Osteoblast (primary cell): ENCODE results near the gene ISCA1. TPM values are rescaled to one million over a fixed set of nuclear protein-coding genes. Genes with fewer than 3 reads are reported as not detected.

ENCODE experiments used
- DNase-seq: peaks from one replicate; pipeline ENCODE4 v3.0.0; 2011; ENCODE audit warnings: low spot score, mixed read lengths; ENCODE audit not compliant: insufficient read length; ENCODE audit errors: missing footprints
- H2AFZ ChIP-seq: 2 replicates; pipeline ENCODE4 v1.6.0; 2011; ENCODE audit warnings: mild to moderate bottlenecking, low read length
- H3K27ac ChIP-seq: 2 replicates; pipeline ENCODE4 v1.5.1; 2011; ENCODE audit warnings: mild to moderate bottlenecking, low read depth, low read length, moderate library complexity
- H3K27me3 ChIP-seq: 2 replicates; pipeline ENCODE4 v1.6.0; 2012; ENCODE audit warnings: mild to moderate bottlenecking, control low read depth, inconsistent platforms, low read length, moderate library complexity; ENCODE audit not compliant: insufficient read depth
- H3K36me3 ChIP-seq: 2 replicates; pipeline ENCODE4 v1.5.1; 2011; ENCODE audit warnings: mild to moderate bottlenecking, low read length, control low read depth, moderate library complexity; ENCODE audit not compliant: insufficient read depth
- H3K4me1 ChIP-seq: 2 replicates; pipeline ENCODE4 v1.5.1; 2011; ENCODE audit warnings: mild to moderate bottlenecking, low read length, control low read depth, moderate library complexity; ENCODE audit not compliant: insufficient read depth
- H3K4me2 ChIP-seq: 2 replicates; pipeline ENCODE4 v1.6.0; 2011; ENCODE audit warnings: mild to moderate bottlenecking, low read length; ENCODE audit not compliant: insufficient read depth
- H3K4me3 ChIP-seq: fragments of 200-600 bp; sonication (generic); 3 replicates; pipeline ENCODE4 v1.5.1; 2012; ENCODE audit warnings: mild to moderate bottlenecking, low read length, inconsistent platforms; ENCODE audit not compliant: insufficient read depth
- H3K79me2 ChIP-seq: 2 replicates; pipeline ENCODE4 v1.6.0; 2012; ENCODE audit warnings: mild to moderate bottlenecking, low read length, control low read depth, inconsistent platforms; ENCODE audit not compliant: insufficient read depth
- H3K9me3 ChIP-seq: 2 replicates; pipeline ENCODE4 v1.5.1; 2011; ENCODE audit warnings: low read depth, low read length, control low read depth
- H4K20me1 ChIP-seq: 2 replicates; pipeline ENCODE4 v1.6.0; 2012; ENCODE audit warnings: mild to moderate bottlenecking, low read length, control low read depth; ENCODE audit not compliant: insufficient read depth
- total RNA-seq: library from RNA; depleted of rRNA; stranded (reverse); fragments of >200 nt; gene quantifications from 2 replicates; pipeline ENCODE4 v1.2.3, GENCODE V29; 2012
- TF ChIP-seq, protein P1 (sequence below): IDR thresholded peaks from 2 replicates; pipeline ENCODE4 v1.5.1; 2011; ENCODE audit warnings: mild to moderate bottlenecking, low read depth, low read length, moderate library complexity; ENCODE audit errors: extremely low read depth

Gene ISCA1
- total RNA-seq, 1 donor: 34.7 TPM

- Histone ChIP-seq H3K27me3 (no peaks in the 10 kb centered on the region), H3K4me3 (peak overlapping the region; percentile 42), H4K20me1 (no peaks in the 10 kb centered on the region), H3K4me1 (no peaks in the 10 kb centered on the region), H3K27ac (no peak overlapping the region), H3K9me3 (no peaks in the 10 kb centered on the region), H3K4me2 (peak overlapping the region; percentile 68), H3K36me3 (no peaks in the 10 kb centered on the region), H3K79me2 (no peaks in the 10 kb centered on the region), H2AFZ (peak overlapping the region; percentile 52)
- DNase-seq: no peak
- TF ChIP-seq, protein P1, sequence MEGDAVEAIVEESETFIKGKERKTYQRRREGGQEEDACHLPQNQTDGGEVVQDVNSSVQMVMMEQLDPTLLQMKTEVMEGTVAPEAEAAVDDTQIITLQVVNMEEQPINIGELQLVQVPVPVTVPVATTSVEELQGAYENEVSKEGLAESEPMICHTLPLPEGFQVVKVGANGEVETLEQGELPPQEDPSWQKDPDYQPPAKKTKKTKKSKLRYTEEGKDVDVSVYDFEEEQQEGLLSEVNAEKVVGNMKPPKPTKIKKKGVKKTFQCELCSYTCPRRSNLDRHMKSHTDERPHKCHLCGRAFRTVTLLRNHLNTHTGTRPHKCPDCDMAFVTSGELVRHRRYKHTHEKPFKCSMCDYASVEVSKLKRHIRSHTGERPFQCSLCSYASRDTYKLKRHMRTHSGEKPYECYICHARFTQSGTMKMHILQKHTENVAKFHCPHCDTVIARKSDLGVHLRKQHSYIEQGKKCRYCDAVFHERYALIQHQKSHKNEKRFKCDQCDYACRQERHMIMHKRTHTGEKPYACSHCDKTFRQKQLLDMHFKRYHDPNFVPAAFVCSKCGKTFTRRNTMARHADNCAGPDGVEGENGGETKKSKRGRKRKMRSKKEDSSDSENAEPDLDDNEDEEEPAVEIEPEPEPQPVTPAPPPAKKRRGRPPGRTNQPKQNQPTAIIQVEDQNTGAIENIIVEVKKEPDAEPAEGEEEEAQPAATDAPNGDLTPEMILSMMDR: peak; percentile 34
Measured at GRCh38 chr9:86246752-86247161, 35.6 kb downstream of the ISCA1 start.

- Histone ChIP-seq H3K4me3 (no peak overlapping the region), H3K4me2 (no peak overlapping the region)
- TF ChIP-seq, protein P1: no peak
Measured at GRCh38 chr9:86242071-86242470, 40.3 kb downstream of the ISCA1 start.

DNA sequence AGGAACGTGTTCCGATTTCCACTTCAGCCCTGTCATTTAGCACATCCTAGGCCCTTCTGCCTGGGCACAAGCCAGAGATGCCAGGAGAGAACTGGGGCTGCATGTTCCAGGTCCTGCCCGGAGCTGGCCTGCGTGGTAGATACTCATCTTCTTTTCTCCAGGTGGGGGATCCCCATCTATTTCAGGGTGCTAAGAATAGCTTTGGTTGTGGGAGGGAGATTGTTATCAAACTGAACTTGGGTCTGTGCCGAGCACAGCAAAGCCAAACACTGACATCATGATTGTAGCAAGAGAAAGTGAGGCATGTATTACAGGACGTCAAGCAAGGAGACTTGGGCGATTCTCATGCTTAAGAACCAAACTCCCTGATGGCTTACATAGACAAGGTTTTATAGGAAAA, 41.1 kb downstream of the ISCA1 start:
- no peak overlapping the region for H3K4me2 ChIP-seq
- H3K9me3 ChIP-seq: no peaks in the 10 kb centered on the region
- no peak for DNase-seq
- no peaks in the 10 kb centered on the region for H3K27me3 ChIP-seq
- TF ChIP-seq, protein P1: no peak
- H3K79me2 ChIP-seq: no peaks in the 10 kb centered on the region
- H4K20me1 ChIP-seq: no peaks in the 10 kb centered on the region
- no peaks in the 10 kb centered on the region for H3K4me1 ChIP-seq
- no peak overlapping the region for H3K4me3 ChIP-seq
- H2AFZ ChIP-seq: no peak overlapping the region
- no peaks in the 10 kb centered on the region for H3K36me3 ChIP-seq
- H3K27ac ChIP-seq: no peak overlapping the region

More at GRCh38 chr9:86242071-86242470, 40.3 kb downstream of the ISCA1 start:
- Histone ChIP-seq H3K9me3 (no peaks in the 10 kb centered on the region), H3K4me1 (no peaks in the 10 kb centered on the region), H3K27me3 (no peaks in the 10 kb centered on the region), H2AFZ (no peak overlapping the region), H3K79me2 (no peaks in the 10 kb centered on the region), H3K36me3 (no peaks in the 10 kb centered on the region), H3K27ac (no peak overlapping the region), H4K20me1 (no peaks in the 10 kb centered on the region)
- DNase-seq: no peak

DNA sequence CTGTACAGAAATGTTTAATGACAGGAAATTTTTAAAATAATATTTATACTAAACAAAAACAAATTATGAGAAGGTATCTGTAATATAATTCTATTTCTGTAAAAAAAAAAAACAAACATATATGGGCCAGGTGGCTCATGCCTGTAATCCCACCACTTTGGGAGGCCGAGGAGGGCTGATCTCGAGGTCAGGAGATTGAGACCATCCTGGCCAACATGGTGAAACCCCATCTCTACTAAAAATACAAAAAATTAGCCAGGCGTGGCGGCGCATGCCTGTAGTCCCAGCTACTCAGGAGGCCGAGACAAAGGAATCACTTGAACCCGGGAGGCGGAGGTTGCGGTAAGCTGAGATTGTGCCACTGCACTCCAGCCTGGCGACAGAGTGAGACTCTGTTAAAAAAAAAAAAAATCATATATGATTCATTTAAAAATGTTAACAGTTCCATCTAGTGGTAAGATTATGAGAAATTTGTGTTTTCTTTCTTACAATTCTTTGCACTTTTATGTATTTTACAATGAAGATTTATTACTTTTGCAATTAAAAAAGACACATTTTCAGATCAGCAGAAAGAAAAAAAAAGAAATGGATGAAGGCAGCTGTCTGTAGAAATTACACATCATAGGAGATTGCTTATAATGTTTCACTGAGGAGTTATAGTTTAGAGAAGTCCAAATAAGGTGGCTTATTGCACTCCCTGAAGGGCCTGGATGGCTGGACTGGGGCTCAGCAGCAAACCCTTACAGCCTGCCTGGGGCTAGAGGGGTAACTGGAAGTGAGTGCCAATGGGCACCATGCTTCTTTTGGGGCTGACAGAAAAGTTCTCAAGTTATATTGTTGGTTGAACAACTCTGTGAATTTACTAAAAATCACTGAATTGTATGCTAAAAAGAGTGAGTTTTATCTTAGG, 43.2 kb downstream of the ISCA1 start:
- Histone ChIP-seq H3K36me3 (no peaks in the 10 kb centered on the region), H3K4me2 (no peak overlapping the region), H3K79me2 (no peaks in the 10 kb centered on the region), H3K27ac (no peak overlapping the region), H2AFZ (no peak overlapping the region), H3K27me3 (no peaks in the 10 kb centered on the region), H3K9me3 (no peaks in the 10 kb centered on the region), H3K4me3 (no peak overlapping the region), H4K20me1 (no peaks in the 10 kb centered on the region), H3K4me1 (no peaks in the 10 kb centered on the region)
- TF ChIP-seq, protein P1: peak; percentile 33
- DNase-seq: peak; percentile 19
